HG03565 (cell line): ENCODE data around the gene OR7G2.

Experiments used
- ATAC-seq: cut with Tn5 transposase; IDR thresholded peaks from one replicate; pipeline ENCODE4 v1.9.1; 2021; ENCODE audit warnings: mild to moderate bottlenecking, moderate library complexity; ENCODE audit not compliant: unreplicated experiment

OR7G2 gene

DNA sequence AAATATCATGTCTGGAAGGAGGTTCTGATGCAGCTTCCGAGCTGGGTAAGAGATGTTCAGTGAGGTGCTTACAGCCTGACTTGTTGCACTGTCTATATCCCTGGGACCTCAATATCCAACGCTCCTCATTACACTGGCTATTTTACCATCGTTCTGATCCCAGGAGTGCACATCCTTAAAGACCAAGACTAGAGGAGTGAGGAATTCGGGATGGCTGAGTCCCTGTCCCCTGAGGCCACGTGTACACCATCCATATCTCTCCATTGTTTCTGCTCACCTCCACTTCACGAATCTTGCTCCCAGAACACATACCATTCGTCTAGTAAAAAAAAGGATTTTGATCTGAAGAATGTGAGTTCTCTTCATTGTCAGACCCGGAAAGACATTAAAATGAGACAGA is at the start of gene OR7G2:
OR7G2 (minus strand) TSS at position 101 of the 400 bp plus-strand sequence. CDS start 4,232 bp downstream, outside the sequence.
- ATAC-seq: no peak

GRCh38 chr19:9156304-9156703 is 49.0 kb upstream of the OR7G2 start:
- no peak for ATAC-seq

GRCh38 chr19:9155591-9155990 is 48.3 kb upstream of the OR7G2 start:
- no peak for ATAC-seq

DNA sequence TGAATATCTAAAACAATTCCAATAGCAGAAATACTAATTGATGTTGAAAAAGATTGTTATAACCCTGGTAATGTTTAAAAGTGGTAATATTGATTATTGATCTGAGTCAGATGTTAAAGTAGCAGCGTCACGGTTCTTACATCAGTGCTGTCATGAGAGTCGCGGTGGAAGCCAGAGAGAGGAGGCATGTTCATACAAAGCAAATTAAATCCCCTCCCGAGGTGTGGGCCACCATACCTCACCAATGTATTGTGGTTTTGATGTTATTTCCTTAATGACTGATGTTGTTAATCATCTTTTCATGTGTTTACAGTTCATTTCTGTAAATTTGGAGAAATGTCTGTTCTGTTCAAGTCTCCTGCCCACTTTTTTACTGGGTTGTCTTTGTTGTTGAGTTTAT is 44.1 kb upstream of the OR7G2 start:
- ATAC-seq: no peak

DNA sequence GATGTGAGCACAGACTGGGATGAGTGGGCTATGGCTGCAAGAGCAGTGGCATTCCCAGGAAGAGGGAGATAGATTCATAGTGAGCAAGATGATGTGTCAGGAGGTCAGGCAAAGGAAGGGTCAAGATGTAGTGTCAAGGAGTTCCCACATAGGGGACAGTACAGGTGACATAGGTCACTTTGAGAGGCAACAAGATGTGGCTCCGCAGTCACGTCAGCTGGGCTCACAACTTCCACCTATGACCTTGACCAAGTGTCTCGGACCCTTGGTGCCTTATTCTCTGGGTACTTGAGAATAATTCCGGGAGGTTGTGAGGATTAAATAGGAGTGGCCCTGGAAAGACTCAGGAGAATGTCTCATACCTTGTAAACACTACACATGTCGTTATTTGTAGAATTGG is 43.4 kb upstream of the OR7G2 start:
- ATAC-seq: no peak

- no peak for ATAC-seq
Measured at GRCh38 chr19:9149997-9150396, 42.7 kb upstream of the OR7G2 start.

DNA sequence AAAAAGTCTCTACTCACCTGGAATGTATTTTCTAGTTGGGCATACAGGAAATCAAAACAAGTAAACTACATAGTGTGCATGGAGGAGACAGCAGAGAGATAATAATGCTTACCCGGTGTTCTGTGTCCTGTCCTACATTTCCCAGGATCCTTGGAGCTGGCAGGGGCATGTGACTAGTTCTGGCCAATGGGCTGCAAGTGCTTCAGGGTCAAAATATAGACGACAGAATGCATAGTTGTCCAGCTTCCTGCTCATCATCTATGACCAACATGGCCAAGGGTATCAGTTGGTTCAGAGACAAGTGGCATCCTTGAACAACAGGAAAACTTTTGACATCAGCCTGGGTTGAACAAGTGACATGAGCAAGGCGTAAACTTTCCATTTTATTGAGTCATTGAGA is 41.4 kb upstream of the OR7G2 start:
- ATAC-seq: no peak

DNA sequence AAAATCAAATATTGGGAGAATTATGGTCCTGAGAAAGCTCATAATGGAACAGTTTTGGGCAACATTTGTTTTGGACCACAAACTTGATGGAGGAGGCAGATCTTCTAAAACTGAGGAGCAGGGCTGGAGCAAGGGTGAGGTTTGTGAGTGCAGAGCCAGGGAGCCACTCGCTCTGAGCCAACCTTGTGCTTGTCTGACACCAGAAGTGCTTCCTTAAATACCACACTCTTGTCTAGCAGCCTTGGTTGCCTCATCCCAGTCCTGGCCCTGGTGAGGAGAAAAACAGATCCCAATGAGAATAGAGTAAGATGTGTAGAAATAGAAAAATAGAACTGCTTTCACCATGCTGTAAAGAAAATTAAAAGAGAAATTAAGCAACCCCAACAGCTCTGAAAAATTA is 39.6 kb upstream of the OR7G2 start:
- ATAC-seq: no peak

DNA sequence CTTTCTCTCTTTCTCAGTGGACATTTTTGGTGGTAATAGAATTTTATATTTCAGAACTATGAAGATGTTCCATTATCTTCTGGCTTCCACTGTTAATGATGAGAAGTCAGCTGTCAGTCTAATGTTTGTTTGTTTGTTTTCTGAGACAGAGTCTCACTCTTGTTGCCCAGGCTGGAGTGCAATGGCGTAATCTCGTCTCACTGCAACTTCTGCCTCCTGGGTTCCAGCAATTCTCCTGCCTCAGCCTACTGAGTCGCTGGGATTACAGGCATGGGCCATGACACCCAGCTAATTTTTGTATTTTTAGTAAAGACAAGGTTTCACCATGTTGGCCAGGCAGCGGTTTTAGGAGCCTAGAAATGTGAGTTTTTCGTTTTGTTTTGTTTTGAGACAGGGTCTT is 37.6 kb upstream of the OR7G2 start:
- ATAC-seq: no peak

DNA sequence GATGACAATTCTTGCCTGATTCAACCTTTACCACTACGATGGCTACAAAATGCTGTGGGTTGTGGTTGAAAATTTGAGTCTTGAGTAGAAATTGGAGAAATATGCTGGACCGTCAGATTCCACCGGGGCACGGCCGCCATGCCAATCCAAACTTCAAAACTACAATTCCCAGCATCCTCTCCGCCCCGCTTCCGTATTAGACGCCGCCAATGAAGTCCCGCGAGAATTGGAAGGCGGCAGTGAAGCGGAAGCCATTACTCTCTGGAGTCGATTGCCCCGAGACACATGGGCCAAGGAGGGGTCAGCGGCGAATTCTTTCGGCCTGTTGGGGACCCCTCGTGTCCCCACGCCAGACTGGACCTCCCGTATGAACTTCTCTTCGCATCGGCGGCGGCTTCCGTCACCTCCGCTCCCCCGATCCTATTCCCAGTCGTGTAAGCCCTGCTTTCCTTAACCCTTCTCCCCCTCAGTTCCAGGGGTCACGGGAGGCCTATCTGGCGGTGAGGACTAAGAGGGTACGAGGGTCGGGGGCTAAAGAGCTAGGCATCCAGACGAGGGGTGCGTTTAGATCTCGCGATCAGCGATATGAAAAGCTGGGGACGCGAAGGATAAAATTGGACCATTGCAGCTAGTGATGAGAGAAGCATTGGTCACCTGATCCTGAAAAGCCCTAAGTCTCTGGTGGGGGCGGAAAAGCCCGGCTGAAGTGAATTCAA is 33.0 kb upstream of the OR7G2 start, which contains the start of gene ZNF317:
ZNF317 (plus strand) TSS at position 239 of the 716 bp plus-strand sequence. CDS start 15,620 bp downstream, outside the sequence.
- ATAC-seq: peak; percentile 67

GRCh38 chr19:9139609-9140158 is 32.4 kb upstream of the OR7G2 start:
- ATAC-seq: peak; percentile 13

DNA sequence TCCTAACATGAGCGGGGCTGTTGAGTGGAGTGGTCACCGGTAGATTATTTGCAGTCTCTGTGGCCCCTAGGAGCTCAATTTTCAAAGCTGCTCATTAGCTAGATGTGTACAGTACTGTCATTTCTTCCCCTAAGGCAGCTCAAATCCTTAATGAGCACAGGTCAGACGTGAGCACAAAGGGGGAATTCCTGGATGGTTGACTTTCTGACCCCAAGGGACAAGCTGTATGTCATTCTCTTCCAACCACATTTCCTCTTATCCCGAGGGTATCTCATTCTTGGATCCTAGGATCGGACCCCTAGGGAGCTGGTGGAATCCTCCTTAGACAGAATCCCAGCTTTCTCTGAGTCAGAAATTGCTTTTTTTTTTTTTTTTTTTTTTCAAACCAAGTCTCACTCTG is 25.1 kb upstream of the OR7G2 start:
- ATAC-seq: no peak

- no peak for ATAC-seq
Measured at GRCh38 chr19:9130965-9131364, 23.7 kb upstream of the OR7G2 start.

GRCh38 chr19:9128171-9128570 is 20.9 kb upstream of the OR7G2 start:
- ATAC-seq: no peak

DNA sequence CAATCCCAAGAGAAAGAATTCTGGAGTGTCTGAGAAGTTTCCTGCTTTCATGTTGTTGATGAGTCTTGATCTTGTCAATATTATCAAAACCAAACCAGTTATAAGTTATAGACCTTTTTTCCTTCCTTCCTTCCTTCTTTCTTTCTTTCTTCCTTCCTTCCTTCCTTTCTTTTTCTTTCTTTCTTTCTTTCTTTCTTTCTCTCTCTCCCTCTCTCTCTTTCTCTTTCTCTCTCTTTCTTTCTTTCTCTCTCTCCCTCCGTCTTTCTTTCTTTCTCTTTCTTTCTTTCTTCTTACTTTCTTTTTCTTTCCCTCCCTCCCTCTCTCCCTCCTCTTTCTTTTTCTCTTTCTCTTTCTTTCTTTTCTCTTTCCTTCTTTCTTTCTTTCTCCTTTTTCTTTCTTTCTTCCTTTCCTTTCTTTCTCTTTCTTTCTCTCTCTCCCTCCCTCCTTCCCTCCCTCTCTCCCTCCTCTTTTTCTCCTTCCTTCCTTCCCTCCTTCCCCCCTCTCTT is 19.7 kb upstream of the OR7G2 start, which contains the start of gene OR7G3:
OR7G3 (minus strand) TSS at position 51 of the 506 bp plus-strand sequence; CDS start at position 51, 0 bp downstream.
- ATAC-seq: no peak

GRCh38 chr19:9116547-9116946 is 9.3 kb upstream of the OR7G2 start:
- ATAC-seq: no peak

DNA sequence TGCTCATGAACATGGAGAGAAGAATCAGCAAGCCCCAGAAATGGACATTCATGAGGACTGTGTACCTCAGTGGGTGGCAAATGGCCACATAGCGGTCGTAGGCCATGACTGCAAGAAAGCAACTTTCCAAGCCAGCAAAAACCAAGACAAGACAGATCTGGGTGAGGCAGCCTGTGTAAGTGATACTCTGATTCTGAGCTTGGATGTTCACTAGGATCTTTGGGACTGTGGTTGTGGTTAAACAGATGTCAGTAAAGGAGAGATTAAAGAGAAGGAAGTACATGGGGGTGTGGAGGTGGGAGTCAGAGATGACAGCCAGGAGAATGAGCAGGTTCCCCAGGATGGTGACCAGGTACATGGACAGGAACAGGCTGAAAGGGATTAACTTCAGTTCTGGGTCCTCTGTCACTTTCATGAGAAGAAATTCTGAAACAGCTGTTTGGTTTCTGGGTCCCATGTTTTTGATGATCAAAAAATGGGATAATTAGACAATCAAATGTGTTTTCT is 8.1 kb upstream of the OR7G2 start, which contains the start of gene OR7G1:
OR7G1 (minus strand) TSS at position 457 of the 507 bp plus-strand sequence; CDS start at position 457, 0 bp downstream.
- ATAC-seq: no peak

- no peak for ATAC-seq
Measured at GRCh38 chr19:9109959-9110358, 2.7 kb upstream of the OR7G2 start.

DNA sequence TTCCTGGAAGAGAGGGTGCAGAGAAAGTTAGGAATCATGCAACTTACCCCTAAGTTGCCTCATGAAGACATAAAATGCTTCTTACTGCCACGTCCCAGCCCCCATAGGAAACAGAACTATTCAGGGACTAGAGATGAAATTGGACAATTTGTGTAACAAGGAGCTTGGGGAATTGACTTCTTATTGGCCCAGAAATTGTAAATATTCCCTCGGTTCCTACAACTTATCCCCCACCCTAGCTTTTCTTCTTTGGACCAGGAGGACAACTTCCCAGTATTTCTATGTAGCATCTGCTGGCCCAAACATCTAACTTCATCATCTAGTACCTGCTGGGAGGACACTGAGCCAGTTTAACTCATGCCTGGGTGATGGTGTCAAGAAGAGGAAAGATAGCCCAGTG is 20.5 kb downstream of the OR7G2 start, which contains the start of gene OR1M1:
OR1M1 (plus strand) TSS at position 301 of the 400 bp plus-strand sequence. CDS start 6,184 bp downstream, outside the sequence.
- ATAC-seq: no peak

DNA sequence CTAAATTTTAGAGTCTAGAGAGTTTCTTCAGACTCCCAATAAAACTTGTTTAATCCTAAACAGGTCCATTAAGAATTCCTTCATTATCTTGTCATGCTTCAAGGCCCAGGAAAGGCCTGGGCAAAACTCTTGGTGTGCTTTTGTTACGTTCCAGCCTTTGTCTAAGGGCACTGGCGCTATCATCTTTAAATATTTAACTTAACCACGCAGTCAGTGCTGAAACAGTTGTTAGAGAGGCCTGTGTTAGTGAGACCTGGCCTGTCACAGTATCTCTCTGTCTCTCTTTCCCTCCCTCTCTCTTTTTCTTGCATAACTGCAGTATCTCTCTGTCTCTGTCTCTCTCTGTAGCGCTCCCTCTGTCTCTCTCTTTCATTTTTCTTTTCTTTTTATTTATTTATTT is 28.6 kb downstream of the OR7G2 start:
- ATAC-seq: no peak

GRCh38 chr19:9076901-9077300 is 30.4 kb downstream of the OR7G2 start:
- ATAC-seq: no peak
